ENCODE data around the gene SGCA.
A peak's percentile ranks its signal among the peaks of the same experiment; 100 is the strongest.

SGCA gene

DNA sequence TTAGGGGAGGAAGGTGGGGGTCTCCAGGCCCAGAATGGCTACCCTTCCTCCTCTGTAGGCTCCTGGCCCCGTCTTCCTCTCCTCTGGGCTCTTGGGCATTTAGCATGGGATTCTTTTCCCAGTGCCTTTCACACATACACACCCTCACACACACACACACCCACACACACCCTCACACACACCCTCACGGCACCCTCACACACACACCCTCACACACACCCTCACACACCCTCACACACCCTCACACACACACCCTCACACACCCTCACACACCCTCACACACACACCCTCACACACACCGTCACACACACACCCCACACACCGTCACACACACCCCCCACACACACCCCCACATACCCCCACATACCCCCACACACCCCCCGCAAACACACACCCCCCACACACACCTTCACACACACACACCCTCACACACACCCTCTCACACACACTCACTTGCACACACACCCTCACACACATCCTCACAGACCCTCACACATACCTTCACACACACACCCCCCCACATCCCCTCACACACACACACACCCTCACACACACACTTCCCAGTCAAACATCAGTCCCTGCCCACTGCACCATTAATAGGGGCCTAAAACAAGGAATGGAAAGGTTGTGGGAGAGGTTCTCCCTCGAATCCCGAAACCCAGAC is 845 bp downstream of the SGCA start:
- DNase-seq (ENCODE audit: low read depth in 3 of 3, low spot score in 1 of 3), result no peak

DNA sequence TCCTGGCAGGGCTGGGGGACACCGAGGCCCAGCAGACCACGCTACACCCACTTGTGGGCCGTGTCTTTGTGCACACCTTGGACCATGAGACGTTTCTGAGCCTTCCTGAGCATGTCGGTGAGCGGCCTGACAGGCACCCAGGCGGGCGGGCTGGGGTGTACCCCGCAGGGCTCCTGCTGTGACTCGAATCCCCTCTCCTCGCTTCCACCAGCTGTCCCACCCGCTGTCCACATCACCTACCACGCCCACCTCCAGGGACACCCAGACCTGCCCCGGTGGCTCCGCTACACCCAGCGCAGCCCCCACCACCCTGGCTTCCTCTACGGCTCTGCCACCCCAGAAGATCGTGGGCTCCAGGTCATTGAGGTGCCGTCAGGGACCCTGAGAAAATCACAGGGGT is 1.6 kb downstream of the SGCA start:
- no peak for DNase-seq (ENCODE audit: low read depth in 3 of 3, low spot score in 1 of 3)

DNA sequence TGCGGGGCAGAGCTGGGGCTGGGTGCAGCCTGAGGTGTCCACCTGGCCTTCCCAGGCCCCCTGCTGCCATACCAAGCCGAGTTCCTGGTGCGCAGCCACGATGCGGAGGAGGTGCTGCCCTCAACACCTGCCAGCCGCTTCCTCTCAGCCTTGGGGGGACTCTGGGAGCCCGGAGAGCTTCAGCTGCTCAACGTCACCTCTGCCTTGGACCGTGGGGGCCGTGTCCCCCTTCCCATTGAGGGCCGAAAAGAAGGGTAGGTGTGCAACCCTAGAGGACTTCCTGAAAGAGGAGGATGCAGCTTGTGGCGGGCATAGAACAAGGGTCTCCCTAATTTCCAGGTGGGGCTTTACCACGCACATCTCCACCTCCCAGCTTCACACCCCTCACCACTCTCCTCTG is 2.5 kb downstream of the SGCA start:
- no peak for DNase-seq (ENCODE audit: low read depth in 3 of 3, low spot score in 1 of 3)

DNA sequence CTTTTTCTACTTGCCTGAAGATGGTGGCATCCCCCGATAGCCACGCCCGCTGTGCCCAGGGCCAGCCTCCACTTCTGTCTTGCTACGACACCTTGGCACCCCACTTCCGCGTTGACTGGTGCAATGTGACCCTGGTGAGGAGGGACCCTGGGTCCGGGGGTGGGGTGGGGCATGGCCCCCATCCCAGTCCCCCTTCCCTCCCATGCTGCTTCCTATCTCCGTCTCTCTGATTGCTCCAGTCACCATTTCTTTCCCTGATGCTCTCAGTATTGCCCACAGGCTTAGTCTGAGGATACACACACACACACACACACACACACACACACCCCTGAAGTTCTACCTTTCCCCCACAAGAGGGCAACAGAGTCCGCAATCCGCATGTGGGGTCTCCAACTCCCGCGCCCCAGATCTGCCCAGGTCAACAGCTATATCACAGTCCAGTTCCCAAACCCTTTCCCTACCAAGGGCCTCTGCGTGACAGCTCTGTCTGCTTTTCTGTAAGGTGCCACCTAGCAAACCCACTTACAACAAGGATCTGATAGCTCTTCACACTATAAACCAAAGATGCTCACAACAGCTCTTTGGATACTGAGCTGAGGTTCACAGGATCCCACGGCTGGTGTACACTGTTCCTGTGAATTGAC is 3.4 kb downstream of the SGCA start:
- no peak for DNase-seq (ENCODE audit: low read depth in 3 of 3, low spot score in 1 of 3)

DNA sequence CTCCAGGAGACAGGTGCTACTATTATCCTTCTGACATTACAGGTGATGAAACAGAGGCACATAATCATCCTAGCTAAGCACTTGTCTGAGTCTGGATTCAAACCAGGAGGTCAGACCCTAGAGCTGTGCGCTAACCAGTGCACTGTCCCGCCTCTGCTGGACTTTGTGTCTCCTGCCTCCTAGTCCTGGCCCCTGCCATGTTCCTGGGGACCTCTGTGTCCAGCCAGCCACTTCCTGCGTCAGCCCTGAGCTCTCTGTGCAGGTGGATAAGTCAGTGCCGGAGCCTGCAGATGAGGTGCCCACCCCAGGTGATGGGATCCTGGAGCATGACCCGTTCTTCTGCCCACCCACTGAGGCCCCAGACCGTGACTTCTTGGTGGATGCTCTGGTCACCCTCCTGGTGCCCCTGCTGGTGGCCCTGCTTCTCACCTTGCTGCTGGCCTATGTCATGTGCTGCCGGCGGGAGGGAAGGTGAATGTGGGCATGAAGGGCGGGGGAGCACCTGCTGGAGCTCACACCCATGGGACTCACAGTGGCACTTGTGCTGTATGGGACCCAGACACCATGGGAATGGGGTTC is 4.2 kb downstream of the SGCA start:
- DNase-seq (ENCODE audit: low read depth in 3 of 3, low spot score in 1 of 3), result no peak

DNA sequence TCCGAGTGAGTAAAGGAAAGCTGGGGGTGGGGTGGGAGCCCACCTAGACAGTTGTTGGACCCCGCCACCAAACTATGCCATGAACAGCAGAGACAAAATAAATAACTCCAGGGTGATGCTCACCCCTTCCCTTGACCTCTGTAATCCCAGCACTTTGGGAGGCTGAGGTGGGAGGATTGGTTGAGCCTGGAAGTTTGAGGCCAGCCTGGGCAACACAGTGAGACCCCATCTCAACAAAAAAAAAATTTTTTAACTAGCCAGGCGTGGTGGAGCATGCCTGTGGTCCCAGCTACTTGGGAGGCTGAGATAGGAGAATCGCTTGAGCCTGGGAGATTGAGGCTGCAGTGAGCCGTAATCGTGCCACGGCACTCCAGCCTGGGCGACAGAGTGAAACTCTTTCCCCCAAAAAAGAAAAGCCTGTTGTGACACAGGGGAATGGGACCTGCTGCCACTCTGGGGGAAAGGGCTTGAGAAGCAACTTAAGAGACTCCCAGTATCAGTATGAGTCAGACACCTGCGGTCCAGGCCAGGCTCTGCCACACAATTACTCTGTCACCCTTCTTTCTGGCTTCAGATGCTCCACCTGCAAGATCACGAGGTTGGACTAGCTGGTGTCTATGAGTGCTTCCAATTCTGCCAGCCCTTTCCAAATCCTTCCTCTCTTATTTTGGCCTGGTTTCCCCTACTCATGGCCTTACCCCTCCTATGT is 5.0 kb downstream of the SGCA start:
- no peak for DNase-seq (ENCODE audit: low read depth in 3 of 3, low spot score in 1 of 3)

DNA sequence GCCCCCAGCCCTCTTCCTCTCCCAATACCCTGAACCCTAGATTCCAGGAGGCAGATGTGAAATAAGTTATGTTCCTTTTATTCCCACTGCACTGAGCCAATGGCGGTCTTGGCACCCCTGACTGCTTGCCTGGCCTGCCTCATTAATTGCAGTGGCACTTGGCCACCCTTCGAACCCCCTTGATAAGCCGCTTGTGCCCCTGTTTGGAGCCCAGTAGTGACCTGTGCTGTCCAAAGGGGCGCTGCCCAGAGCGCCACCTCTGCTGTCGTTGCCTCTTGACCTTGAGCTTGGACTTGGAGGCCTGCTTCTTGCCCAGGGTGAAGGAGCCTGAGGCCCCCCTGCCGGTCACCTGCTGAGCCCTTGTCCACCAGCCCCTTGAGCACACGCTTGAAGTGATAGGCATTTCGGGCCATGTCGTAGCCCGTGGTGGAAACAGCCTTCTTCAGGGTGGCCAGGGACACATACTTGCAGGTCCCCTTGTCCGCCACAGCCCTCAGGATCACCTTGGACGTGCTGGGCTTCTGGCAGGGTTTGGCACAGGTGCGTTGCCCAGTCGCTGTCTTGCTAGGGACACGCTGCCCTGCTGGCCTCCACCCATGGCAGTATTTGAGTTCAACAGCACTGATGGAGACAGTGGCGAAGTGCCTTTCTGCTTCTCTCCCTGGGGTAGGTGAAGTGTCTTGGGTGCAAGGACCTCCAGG is 5.7 kb downstream of the SGCA start:
- DNase-seq (ENCODE audit: low read depth in 3 of 3, low spot score in 1 of 3), result no peak

DNA sequence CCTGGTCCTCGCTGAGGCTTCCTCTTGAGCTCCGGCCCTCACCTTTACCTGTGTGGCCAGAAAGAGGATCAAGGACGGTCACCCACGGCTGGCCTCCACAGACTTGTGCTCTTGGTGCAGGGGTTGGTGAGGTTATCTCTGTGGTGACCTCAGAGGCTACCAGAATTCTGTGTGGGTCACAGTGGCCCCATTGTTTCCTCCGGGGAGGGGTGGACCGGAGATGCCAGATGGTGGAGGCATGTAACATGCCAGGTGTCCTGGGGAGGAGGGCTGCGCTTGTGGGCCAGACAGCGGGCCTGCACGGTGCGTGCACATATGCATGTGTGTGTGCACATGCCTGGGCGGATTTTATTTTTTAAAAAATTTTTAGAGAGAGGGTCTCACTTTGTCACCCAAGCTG is 6.3 kb downstream of the SGCA start:
- DNase-seq (ENCODE audit: low read depth in 3 of 3, low spot score in 1 of 3), result no peak

DNA sequence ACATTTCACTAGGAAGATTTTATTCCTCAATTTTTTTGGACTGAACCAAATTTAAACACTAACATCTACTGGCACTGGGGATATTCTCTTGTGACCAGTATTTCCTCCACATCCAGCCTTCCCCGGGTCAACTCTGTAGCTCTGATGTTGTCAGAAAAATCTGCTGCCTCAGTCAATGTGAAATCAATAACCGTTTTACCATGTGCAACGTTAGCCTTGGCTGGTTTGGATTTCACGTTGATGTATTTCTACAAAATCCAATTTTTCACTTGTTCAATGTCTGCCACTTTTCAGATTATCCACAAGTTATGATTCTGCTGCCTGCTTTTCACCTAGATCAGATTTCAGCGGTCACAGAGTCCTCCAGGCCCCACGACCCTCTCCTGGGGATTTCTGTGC is 7.1 kb downstream of the SGCA start:
- DNase-seq (ENCODE audit: low read depth in 3 of 3, low spot score in 1 of 3), result no peak

DNA sequence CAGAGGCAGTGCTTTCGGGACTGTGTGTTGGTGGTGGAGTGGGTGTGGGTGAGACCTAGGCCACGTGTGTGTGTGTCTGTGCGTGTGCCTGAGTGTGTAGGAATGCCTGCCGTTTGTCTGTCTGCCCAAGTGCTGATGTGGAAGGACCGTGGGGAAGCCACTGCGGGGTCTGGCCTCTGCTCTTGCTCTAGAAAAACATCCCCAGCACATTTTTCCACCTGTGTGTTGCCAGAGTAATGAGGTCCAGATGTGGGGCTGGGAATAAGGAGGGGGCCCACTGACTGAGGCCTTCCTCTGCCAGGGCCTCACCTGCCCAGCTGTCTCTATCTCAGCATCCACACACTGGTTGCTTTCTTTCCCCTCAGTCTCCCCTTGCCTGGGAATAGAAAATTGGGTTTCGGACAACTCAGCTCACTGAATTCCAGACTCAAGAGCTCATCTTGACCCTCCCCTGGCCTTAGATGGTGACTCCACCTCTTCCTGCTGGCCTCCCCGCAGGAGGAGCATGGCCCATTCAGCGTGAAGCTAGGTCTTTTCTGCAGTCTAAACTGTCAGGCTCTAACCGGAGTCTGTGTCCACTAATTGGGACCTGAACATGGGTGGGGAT is 7.6 kb downstream of the SGCA start:
- DNase-seq (ENCODE audit: low read depth in 3 of 3, low spot score in 1 of 3), result no peak

DNA sequence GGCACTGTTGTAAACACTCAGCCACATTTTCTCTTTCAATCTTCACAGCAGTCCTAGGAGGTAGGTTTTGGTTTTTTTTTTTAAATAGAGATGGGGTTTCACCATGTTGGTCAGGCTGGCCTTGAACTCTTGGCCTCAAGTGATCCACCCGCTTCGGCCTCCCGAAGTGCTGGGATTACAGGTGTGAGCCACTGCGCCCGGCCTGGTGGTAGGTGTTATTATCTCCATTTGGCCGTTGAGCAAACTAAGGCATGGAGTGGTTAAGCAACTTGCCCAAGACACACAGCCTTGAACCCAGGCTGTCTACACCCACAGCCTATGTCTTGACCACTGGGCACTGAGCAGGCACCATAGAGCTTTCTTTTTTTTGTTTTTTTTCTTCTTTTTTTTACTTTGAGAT is 8.6 kb downstream of the SGCA start:
- no peak for DNase-seq (ENCODE audit: low read depth in 3 of 3, low spot score in 1 of 3)

DNA sequence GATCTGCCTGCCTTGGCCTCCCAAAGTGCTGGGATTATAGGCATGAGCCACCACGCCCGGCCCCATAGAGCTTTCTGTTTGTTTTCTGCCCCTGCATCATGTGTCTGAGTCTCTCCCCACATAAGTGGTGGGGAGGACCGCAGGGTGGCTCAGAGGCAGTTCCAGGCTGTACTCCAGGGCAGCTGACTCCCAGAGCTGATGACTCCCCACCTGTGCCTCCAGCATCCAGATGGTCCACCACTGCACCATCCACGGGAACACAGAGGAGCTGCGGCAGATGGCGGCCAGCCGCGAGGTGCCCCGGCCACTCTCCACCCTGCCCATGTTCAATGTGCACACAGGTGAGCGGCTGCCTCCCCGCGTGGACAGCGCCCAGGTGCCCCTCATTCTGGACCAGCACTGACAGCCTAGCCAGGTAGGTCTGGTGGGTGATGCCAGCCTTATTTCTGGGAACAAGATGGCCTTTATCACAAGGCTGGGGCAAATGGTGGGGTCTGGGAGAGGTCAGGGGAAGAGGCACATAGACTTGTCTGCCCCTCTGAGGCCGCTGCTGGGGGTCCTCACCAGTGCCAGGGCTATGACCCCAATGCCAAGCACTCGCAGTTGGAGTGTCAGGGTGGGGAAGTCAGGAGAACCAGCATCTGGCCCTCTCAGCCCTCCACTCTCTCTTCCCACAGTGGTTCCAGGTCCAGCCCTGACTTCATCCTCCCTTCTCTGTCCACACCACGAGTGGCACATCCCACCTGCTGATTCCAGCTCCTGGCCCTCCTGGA is 9.4 kb downstream of the SGCA start:
- no peak for DNase-seq (ENCODE audit: low read depth in 3 of 3, low spot score in 1 of 3)

DNA sequence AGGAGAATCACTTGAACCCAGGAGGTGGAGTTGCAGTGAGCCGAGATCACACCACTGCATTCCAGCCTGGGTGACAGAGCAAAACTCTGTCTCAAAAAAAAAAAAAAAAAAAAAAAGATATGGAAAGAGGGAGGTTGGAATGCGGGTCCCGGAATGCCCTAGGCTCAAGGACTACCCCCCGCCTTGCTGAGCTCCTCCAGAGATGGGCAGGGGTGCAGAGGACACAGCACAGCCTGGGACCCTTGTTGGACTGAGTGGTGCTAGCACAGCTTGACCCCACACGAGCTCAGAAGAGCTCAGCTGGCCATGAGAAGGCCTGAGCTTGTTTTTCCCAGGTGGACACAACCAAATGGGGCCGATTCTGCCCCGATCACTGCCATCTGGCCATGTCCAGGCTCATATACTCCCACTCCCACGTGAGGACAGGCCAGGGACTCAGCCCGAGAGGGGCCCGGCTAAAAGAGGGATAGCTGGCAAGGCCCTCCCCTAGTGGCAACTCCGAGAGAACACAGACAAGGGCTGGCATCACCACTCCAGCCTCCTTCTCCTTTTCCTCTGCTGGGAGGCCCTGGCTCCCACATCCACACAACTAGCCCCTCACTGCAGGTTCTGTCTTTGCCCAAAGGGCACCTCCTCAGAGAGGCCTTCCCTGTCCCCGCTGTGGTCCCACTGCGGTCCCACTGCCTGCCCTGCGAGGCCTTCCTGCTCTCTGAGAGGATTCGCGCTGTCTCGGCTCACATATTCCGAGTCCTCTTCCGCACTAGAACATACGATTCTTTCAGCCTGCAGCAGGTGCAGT is 11.0 kb downstream of the SGCA start:
- DNase-seq (ENCODE audit: low read depth in 3 of 3, low spot score in 1 of 3), result no peak

DNA sequence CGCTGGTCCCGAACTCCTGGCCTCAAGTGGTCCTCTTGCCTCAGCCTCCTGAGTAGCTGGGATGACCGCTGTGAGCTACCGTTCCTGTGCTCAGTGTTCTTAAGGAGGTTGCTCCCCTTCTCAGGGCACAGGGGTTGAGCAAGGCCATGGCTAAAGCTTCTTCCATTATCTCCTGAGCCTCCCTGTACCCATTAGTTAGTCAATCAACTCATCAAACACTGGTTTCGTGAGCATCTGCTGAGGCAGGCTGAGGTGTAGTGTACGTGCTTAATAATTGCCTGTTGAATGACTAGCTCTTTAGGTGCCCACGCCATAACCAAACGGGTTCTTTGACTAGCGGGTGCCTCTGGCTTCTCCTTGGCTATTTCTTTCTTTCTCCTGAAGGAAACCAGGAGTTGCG is 11.7 kb downstream of the SGCA start:
- DNase-seq (ENCODE audit: low read depth in 3 of 3, low spot score in 1 of 3), result no peak

DNA sequence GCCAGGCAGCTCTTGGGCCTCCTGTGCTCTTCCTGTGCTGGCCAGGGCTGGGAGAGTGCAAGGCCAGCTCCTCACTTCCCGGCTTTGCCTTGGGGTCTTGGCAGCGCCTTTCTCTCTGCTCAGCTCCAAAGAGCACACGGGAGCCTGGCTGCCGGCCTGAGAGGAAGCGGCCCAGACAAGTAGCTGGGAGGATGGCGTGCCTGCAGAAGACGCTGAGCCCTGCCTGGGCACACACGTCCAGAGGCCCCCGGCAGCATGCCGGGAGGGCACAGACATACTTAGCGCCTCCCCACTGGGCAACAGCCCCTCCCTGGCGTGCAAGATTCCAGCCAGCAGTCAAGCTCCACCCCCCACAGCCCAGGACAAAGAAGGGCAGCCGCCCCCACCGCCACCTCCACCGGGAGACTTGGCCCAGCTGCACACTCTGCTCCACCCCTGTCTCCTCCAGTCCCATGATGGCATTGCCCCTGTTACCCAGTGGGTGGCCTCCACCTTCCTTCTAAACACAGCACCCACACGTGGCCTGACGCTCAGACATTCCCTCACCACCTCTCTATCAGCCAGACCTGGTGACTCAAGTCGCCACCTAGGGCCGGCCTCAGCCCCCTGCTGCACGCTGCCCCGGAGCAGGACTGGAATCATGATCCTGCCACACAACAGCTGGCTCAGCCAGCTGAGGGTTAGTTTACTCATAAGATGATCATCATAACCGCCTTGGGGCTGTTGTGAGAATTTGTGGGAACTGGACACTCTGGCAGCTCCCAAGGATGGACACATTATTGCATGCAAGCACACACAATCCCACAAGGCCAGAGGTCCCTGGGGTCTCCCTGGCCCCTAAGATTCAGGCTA is 12.4 kb downstream of the SGCA start:
- peak in 1 of 3 donors; percentile 27 for DNase-seq (ENCODE audit: low read depth in 3 of 3, low spot score in 1 of 3)

DNA sequence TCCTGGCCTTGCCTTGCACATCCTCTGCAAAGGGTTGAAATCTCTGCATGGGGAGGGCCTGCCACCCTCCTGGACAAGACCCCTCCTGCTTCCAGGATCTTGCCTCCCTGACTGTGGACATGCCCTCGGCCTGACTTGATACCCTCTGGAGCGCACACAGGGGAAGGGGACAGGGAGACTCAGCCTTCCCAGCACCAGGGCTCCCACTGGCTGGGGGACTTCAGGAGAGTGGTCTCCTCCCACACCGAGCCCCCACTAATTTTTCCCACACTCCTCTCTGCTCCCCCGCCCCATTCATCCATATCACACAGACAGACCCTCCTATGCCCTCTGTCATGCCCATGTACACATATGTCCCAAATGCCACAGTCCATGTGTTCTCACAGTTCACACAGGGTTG is 14.3 kb downstream of the SGCA start:
- DNase-seq (ENCODE audit: low read depth in 3 of 3, low spot score in 1 of 3), result no peak

DNA sequence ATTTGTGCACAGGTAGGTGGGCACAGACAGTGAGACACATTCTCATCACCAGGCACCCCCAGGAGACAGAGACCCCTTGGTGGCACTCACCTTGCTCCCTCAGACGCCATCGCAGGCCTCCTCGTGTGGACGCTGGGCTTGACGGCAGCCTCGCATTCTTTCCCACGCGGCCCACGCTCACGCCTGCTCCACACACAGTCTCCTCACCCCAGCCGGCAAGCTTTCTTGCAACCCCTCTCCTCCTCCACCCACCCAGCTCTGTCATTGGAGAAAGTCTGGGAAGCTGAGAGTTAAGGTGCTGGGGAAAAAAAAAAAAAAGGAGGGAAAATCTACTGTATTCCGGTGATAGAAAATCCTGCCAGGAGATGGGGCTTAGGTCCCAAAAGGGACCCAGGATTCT is 14.8 kb downstream of the SGCA start:
- DNase-seq (ENCODE audit: low read depth in 3 of 3, low spot score in 1 of 3), result no peak

DNA sequence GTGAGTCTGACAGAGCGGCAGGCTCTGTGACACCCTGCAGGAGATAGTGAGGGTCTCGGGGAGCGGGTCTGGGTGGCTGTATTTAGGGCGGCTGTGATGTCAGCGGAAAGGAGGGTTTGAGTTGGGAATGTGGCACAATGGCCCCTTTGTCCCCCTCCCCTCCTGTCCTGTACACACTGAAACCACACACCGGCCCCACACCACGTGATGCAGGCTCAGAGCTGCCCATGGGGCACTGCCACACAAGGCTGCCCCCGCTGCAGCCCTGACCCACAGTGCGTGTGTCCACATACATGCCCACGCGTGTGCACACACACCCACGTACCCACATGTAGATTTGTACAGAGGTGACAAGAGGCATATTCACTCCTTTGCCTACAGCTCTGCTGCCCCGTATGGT is 15.3 kb downstream of the SGCA start:
- no peak for DNase-seq (ENCODE audit: low read depth in 3 of 3, low spot score in 1 of 3)
